ENCODE results near the gene ADORA1.

The ADORA1 gene

GRCh38 chr1:203159844-203160243 lies 32.3 kb downstream of the ADORA1 start:
- no peak for TF ChIP-seq PAX5 (IDR thresholded peaks at IDR 0.05; ENCODE audit: insufficient read depth, low read length, severe bottlenecking)
- TF ChIP-seq TAF1 (IDR thresholded peaks at IDR 0.05; ENCODE audit: low read depth, low read length) = no peak
- no peak for TF ChIP-seq POLR2A (IDR thresholded peaks at IDR 0.05; ENCODE audit: low read depth, low read length)
- no peak for TF ChIP-seq SPI1 (IDR thresholded peaks at IDR 0.05; ENCODE audit: low read depth, low read length)
- TF ChIP-seq POLR2AphosphoS5 (IDR thresholded peaks at IDR 0.05; ENCODE audit: low read depth, low read length) = no peak
- TF ChIP-seq POU2F2 (IDR thresholded peaks at IDR 0.05; ENCODE audit: low read depth, low read length) = no peak
- DNase-seq (ENCODE audit: insufficient read length, low spot score) (no peak), FAIRE-seq (no peak)

GRCh38 chr1:203161175-203161574 lies 33.6 kb downstream of the ADORA1 start:
- DNase-seq (ENCODE audit: insufficient read length, low spot score) = no peak
- TF ChIP-seq SPI1 (IDR thresholded peaks at IDR 0.05; ENCODE audit: low read depth, low read length) = no peak
- no peak for FAIRE-seq

GRCh38 chr1:203161703-203162102 lies 34.2 kb downstream of the ADORA1 start:
- DNase-seq (ENCODE audit: insufficient read length, low spot score) (no peak), FAIRE-seq (no peak)
- no peak for TF ChIP-seq POLR2A (IDR thresholded peaks at IDR 0.05; ENCODE audit: low read depth, low read length)
- TF ChIP-seq POLR2AphosphoS5 (IDR thresholded peaks at IDR 0.05; ENCODE audit: low read depth, low read length) = no peak
- TF ChIP-seq SPI1 (IDR thresholded peaks at IDR 0.05; ENCODE audit: low read depth, low read length) = no peak
- no peak for TF ChIP-seq TAF1 (IDR thresholded peaks at IDR 0.05; ENCODE audit: low read depth, low read length)
- TF ChIP-seq POU2F2 (IDR thresholded peaks at IDR 0.05; ENCODE audit: low read depth, low read length) = no peak
- no peak for TF ChIP-seq PAX5 (IDR thresholded peaks at IDR 0.05; ENCODE audit: insufficient read depth, low read length, severe bottlenecking)

GRCh38 chr1:203162403-203162802 lies 34.9 kb downstream of the ADORA1 start:
- no peak for TF ChIP-seq POU2F2 (IDR thresholded peaks at IDR 0.05; ENCODE audit: low read depth, low read length)
- TF ChIP-seq SPI1 (IDR thresholded peaks at IDR 0.05; ENCODE audit: low read depth, low read length) = no peak
- no peak for TF ChIP-seq TAF1 (IDR thresholded peaks at IDR 0.05; ENCODE audit: low read depth, low read length)
- TF ChIP-seq PAX5 (IDR thresholded peaks at IDR 0.05; ENCODE audit: insufficient read depth, low read length, severe bottlenecking) = no peak
- TF ChIP-seq POLR2AphosphoS5 (IDR thresholded peaks at IDR 0.05; ENCODE audit: low read depth, low read length) = no peak
- TF ChIP-seq POLR2A (IDR thresholded peaks at IDR 0.05; ENCODE audit: low read depth, low read length) = no peak
- FAIRE-seq (no peak), DNase-seq (ENCODE audit: insufficient read length, low spot score) (no peak)

GRCh38 chr1:203163891-203164635 lies 36.5 kb downstream of the ADORA1 start:
- TF ChIP-seq POLR2A (IDR thresholded peaks at IDR 0.05; ENCODE audit: low read depth, low read length) (no peak), TAF1 (IDR thresholded peaks at IDR 0.05; ENCODE audit: low read depth, low read length) (no peak), POLR2AphosphoS5 (IDR thresholded peaks at IDR 0.05; ENCODE audit: low read depth, low read length) (no peak), SPI1 (IDR thresholded peaks at IDR 0.05; ENCODE audit: low read depth, low read length) (no peak), POU2F2 (IDR thresholded peaks at IDR 0.05; ENCODE audit: low read depth, low read length) (no peak), PAX5 (IDR thresholded peaks at IDR 0.05; ENCODE audit: insufficient read depth, low read length, severe bottlenecking) (no peak)
- DNase-seq (ENCODE audit: insufficient read length, low spot score) (no peak), FAIRE-seq (no peak)

GRCh38 chr1:203165101-203165799 lies 37.7 kb downstream of the ADORA1 start:
- no peak for FAIRE-seq
- no peak for TF ChIP-seq PAX5 (IDR thresholded peaks at IDR 0.05; ENCODE audit: insufficient read depth, low read length, severe bottlenecking)
- TF ChIP-seq POLR2AphosphoS5 (IDR thresholded peaks at IDR 0.05; ENCODE audit: low read depth, low read length) = no peak
- no peak for TF ChIP-seq TAF1 (IDR thresholded peaks at IDR 0.05; ENCODE audit: low read depth, low read length)
- TF ChIP-seq POU2F2 (IDR thresholded peaks at IDR 0.05; ENCODE audit: low read depth, low read length) = no peak
- no peak for TF ChIP-seq POLR2A (IDR thresholded peaks at IDR 0.05; ENCODE audit: low read depth, low read length)
- TF ChIP-seq SPI1 (IDR thresholded peaks at IDR 0.05; ENCODE audit: low read depth, low read length) = no peak
- no peak for DNase-seq (ENCODE audit: insufficient read length, low spot score)

GRCh38 chr1:203165800-203166161 lies 38.3 kb downstream of the ADORA1 start:
- DNase-seq (ENCODE audit: insufficient read length, low spot score) = no peak
- no peak for TF ChIP-seq POU2F2 (IDR thresholded peaks at IDR 0.05; ENCODE audit: low read depth, low read length)
- no peak for TF ChIP-seq POLR2A (IDR thresholded peaks at IDR 0.05; ENCODE audit: low read depth, low read length)
- no peak for TF ChIP-seq PAX5 (IDR thresholded peaks at IDR 0.05; ENCODE audit: insufficient read depth, low read length, severe bottlenecking)
- TF ChIP-seq POLR2AphosphoS5 (IDR thresholded peaks at IDR 0.05; ENCODE audit: low read depth, low read length) = no peak
- TF ChIP-seq TAF1 (IDR thresholded peaks at IDR 0.05; ENCODE audit: low read depth, low read length) = no peak
- TF ChIP-seq SPI1 (IDR thresholded peaks at IDR 0.05; ENCODE audit: low read depth, low read length) = no peak
- no peak for FAIRE-seq

- FAIRE-seq (peak; percentile 5), DNase-seq (ENCODE audit: insufficient read length, low spot score) (peak; percentile 54)
- no peak for TF ChIP-seq TAF1 (IDR thresholded peaks at IDR 0.05; ENCODE audit: low read depth, low read length)
- no peak for TF ChIP-seq POU2F2 (IDR thresholded peaks at IDR 0.05; ENCODE audit: low read depth, low read length)
- TF ChIP-seq POLR2AphosphoS5 (IDR thresholded peaks at IDR 0.05; ENCODE audit: low read depth, low read length) = no peak
- TF ChIP-seq PAX5 (IDR thresholded peaks at IDR 0.05; ENCODE audit: insufficient read depth, low read length, severe bottlenecking) = no peak
Measured at GRCh38 chr1:203166192-203166940, 38.8 kb downstream of the ADORA1 start.
